Measurements from ENCODE around the gene C2CD4C.
"Not testable (repeated sequence)": the region's sequence is repeated elsewhere in the genome, so short reads cannot be mapped to it uniquely, and the experiment has no call there.

C2CD4C gene

DNA sequence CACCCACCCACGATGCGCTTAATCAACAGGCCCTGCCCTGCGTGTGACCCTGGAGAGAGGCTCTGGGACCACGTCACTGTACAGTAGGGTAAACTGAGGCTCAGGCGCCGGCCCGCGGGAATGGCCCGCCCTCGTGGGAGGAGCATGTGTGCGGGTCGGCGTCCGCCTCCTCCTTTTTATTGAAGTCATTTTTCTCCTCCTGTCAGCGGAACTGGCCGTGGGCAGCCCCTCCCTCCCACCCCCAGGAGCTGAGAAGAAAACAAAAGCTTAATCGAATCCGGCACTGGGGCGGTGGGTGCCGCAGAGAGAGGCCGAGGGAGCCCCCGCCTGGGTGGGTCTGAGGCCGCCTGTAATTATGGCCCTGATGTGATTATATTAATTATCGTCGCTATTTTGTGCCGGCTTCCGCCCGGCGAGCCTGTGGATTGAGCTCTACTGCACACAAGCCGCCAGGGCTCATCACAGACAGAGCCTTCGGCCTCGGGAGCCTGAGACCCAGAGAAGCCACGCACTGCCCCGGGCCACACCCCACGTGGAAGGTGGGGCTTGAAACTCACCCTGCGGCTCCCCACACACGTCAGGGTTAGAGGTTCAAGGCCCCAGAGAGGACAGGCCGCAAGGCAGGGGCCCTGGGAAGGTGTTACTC is 7.0 kb downstream of the C2CD4C start:
- H3K27ac ChIP-seq (ENCODE audit: low read depth, low read length) = no peak overlapping the region
- H3K9me3 ChIP-seq (ENCODE audit: control insufficient read depth in 5 of 5, low read length in 5 of 5) = peaks cover 0 to 2% (median 0%) of the 10 kb centered on the region in 5 donors
- peaks cover 32 to 53% (median 41%) of the 10 kb centered on the region in 5 donors for H3K27me3 ChIP-seq (ENCODE audit: control insufficient read depth in 5 of 5, insufficient read depth in 4 of 5, low read length in 5 of 5)
- H3K4me1 ChIP-seq (ENCODE audit: control insufficient read depth in 5 of 5, insufficient read depth in 5 of 5, low read length in 5 of 5) = no peaks in the 10 kb centered on the region
- H3K36me3 ChIP-seq (ENCODE audit: control insufficient read depth in 5 of 5, insufficient read depth in 5 of 5, low read length in 5 of 5) = no peaks in the 10 kb centered on the region
- H3K9ac ChIP-seq (ENCODE audit: low read length in 5 of 5) = no peak overlapping the region
- no peak overlapping the region for H3K4me3 ChIP-seq (ENCODE audit: low read depth in 1 of 5, low read length in 5 of 5)

DNA sequence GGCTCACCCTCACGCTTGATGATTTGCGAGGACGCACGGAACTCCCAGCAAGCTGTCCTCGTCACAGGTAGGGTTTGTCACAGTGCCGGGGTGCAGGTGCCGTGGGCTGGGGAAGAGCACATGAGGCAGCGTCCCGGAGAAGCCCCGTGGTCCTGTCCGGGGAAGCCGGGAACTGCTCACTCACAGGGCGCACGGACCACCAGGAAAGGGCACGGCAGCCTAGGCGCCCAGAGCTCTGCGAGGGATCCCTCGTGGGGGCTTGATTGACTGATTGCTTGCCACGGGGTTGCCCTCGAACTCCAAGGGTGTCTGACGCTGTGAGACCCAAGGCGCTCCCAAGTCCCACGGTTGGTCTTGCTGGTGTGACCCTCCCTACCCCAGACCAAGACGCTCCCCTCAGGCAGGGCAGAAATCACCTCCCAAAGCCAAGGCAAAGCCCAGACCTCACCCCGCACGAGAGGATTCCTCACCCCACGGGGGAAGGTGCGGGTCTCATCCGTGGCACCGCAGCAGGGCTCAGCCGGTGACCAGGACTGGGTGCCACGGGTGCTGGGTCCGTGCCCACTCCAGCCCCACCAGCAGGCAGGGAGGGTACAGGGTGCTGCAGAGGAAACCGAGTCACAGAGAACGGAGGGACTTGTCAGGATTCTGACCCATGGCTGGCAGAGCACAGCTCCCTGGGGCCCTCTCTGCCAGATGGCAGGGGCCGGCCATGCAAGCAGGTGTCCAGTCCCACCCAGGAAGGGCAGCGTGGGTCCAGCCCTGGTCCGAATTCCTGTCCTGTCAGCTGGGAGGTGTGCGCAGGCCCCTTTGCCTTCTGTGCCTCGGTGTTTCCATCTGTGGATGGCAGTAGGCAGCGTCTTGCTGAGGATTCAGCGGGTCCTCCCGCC is 7.7 kb downstream of the C2CD4C start:
- Histone ChIP-seq H3K27me3 (ENCODE audit: control insufficient read depth in 5 of 5, insufficient read depth in 4 of 5, low read length in 5 of 5) (peaks cover 25 to 47% (median 36%) of the 10 kb centered on the region in 5 donors), H3K4me3 (ENCODE audit: low read depth in 1 of 5, low read length in 5 of 5) (no peak overlapping the region)

DNA sequence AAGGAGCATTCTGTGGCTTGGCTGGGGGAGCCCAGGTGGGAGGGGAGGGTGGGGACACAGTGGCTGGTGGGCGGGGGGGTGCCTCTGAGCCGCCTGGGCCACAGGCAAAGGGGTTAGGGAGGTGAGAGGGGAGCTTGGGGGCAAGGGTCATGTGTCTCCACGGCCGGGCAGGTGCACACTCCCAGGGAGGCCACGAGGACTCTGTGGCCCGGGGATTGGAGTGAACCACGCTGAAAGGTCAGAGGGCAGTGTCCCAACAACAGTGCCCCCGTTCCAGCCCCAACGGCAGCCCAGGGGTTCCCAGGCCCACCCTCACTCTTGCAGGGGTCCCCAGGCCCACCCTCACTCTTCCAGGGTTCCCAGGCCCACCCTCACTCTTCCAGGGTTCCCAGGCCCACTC is 9.6 kb downstream of the C2CD4C start:
- Histone ChIP-seq H3K4me1 (ENCODE audit: control insufficient read depth in 5 of 5, insufficient read depth in 5 of 5, low read length in 5 of 5) (no peaks in the 10 kb centered on the region), H3K36me3 (ENCODE audit: control insufficient read depth in 5 of 5, insufficient read depth in 5 of 5, low read length in 5 of 5) (no peaks in the 10 kb centered on the region), H3K4me3 (ENCODE audit: low read depth in 1 of 5, low read length in 5 of 5) (no peak overlapping the region), H3K9me3 (ENCODE audit: control insufficient read depth in 5 of 5, low read length in 5 of 5) (peaks cover 0 to 6% (median 0%) of the 10 kb centered on the region in 5 donors), H3K27ac (ENCODE audit: low read depth, low read length) (no peak overlapping the region), H3K9ac (ENCODE audit: low read length in 5 of 5) (no peak overlapping the region), H3K27me3 (ENCODE audit: control insufficient read depth in 5 of 5, insufficient read depth in 4 of 5, low read length in 5 of 5) (peaks cover 14 to 37% (median 24%) of the 10 kb centered on the region in 5 donors)

More for the DNA sequence above, 7.7 kb downstream of the C2CD4C start:
- Histone ChIP-seq H3K4me1 (ENCODE audit: control insufficient read depth in 5 of 5, insufficient read depth in 5 of 5, low read length in 5 of 5) (no peaks in the 10 kb centered on the region), H3K9ac (ENCODE audit: low read length in 5 of 5) (no peak overlapping the region), H3K36me3 (ENCODE audit: control insufficient read depth in 5 of 5, insufficient read depth in 5 of 5, low read length in 5 of 5) (no peaks in the 10 kb centered on the region), H3K27ac (ENCODE audit: low read depth, low read length) (no peak overlapping the region), H3K9me3 (ENCODE audit: control insufficient read depth in 5 of 5, low read length in 5 of 5) (peaks cover 0 to 2% (median 0%) of the 10 kb centered on the region in 5 donors)

DNA sequence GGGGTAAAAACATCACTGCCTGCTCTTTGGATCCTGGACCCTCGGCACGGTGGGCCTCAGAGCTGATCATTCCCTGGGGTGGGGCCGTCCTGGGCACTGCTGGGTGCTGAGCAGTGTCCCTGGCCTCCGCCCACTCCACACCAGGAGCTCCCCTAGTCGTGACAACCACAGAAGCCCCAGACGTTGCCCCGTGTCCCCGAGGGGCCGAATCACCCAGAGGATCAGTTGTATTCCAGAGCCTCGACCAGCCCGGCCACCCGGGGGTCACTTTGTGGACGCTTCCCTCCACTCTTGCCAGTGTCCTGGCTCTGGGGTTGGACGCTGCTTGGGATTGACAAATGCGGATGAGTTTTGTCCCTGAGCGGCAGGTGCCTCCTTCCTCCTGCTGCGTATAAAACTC is 10.2 kb downstream of the C2CD4C start:
- H3K4me1 ChIP-seq (ENCODE audit: control insufficient read depth in 5 of 5, insufficient read depth in 5 of 5, low read length in 5 of 5) = no peaks in the 10 kb centered on the region
- no peak overlapping the region for H3K27ac ChIP-seq (ENCODE audit: low read depth, low read length)
- H3K9me3 ChIP-seq (ENCODE audit: control insufficient read depth in 5 of 5, low read length in 5 of 5) = peaks cover 0 to 9% (median 0%) of the 10 kb centered on the region in 5 donors
- no peak overlapping the region for H3K9ac ChIP-seq (ENCODE audit: low read length in 5 of 5)
- no peaks in the 10 kb centered on the region for H3K36me3 ChIP-seq (ENCODE audit: control insufficient read depth in 5 of 5, insufficient read depth in 5 of 5, low read length in 5 of 5)
- H3K27me3 ChIP-seq (ENCODE audit: control insufficient read depth in 5 of 5, insufficient read depth in 4 of 5, low read length in 5 of 5) = peaks cover 14 to 36% (median 24%) of the 10 kb centered on the region in 5 donors
- H3K4me3 ChIP-seq (ENCODE audit: low read depth in 1 of 5, low read length in 5 of 5) = no peak overlapping the region

DNA sequence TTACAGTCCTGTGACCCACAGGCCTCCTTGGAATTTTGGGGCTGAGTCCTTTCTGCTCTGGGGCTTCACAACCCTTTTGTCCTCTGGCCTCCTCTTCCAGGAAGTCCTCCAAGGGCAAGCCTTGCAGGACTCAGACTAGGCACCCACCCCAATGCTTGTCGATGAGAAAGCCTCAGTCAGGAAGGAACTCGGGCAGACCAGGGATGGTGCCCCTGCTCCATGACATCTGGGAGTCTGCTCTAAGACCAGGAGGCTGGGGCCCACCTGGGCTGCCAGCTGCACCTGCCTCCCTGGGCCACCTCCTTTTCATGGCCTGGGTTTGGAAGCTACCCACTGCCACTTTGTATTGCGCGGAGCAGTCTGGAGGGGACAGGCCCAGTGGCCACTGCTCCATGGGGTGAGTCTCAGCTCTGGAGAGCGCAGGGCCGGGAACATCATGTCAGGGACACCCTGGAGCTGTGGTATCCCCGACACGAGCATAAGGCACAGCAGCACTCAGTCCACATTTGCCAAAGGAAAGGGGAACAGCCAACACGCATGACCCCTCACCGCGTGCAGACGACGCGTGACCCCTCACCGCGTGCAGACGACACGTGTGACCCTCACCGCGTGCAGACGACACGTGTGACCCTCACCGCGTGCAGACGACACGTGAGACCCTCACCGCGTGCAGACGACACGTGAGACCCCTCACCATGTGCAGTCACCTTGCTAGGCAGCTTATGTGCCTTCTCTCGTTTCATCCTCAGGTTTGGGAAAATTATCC is 10.8 kb downstream of the C2CD4C start:
- Histone ChIP-seq H3K9me3 (ENCODE audit: control insufficient read depth in 5 of 5, low read length in 5 of 5) (peaks cover 0 to 9% (median 0%) of the 10 kb centered on the region in 5 donors), H3K9ac (ENCODE audit: low read length in 5 of 5) (no peak overlapping the region), H3K4me1 (ENCODE audit: control insufficient read depth in 5 of 5, insufficient read depth in 5 of 5, low read length in 5 of 5) (no peaks in the 10 kb centered on the region)

DNA sequence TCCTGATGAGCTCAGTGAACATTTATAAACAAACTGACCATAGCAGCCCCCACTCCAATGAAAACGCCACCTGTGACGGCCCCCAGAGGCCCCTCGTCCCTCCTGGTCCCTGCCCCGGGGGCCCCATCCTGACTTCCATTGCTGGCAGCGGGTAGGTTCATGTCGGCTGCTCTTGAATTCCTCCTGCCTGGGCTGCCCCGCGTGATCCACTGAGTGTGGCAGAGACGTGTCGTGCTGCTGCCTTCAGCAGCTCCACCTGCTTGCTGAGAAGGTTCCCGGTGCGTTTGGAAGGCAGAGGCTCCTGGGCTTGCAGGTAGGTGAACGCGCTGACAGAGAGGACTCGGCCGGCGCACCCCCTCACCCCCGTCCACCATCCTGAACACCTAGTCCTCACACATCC is 11.6 kb downstream of the C2CD4C start:
- Histone ChIP-seq H3K27me3 (ENCODE audit: control insufficient read depth in 5 of 5, insufficient read depth in 4 of 5, low read length in 5 of 5) (peaks cover 10 to 26% (median 16%) of the 10 kb centered on the region in 5 donors), H3K9ac (ENCODE audit: low read length in 5 of 5) (no peak overlapping the region), H3K36me3 (ENCODE audit: control insufficient read depth in 5 of 5, insufficient read depth in 5 of 5, low read length in 5 of 5) (no peaks in the 10 kb centered on the region), H3K9me3 (ENCODE audit: control insufficient read depth in 5 of 5, low read length in 5 of 5) (peaks cover 0 to 9% (median 0%) of the 10 kb centered on the region in 5 donors), H3K4me1 (ENCODE audit: control insufficient read depth in 5 of 5, insufficient read depth in 5 of 5, low read length in 5 of 5) (no peaks in the 10 kb centered on the region), H3K27ac (ENCODE audit: low read depth, low read length) (no peak overlapping the region), H3K4me3 (ENCODE audit: low read depth in 1 of 5, low read length in 5 of 5) (no peak overlapping the region)

More for the DNA sequence above, 10.8 kb downstream of the C2CD4C start:
- H3K27ac ChIP-seq (ENCODE audit: low read depth, low read length) = no peak overlapping the region
- H3K27me3 ChIP-seq (ENCODE audit: control insufficient read depth in 5 of 5, insufficient read depth in 4 of 5, low read length in 5 of 5) = peaks cover 14 to 31% (median 18%) of the 10 kb centered on the region in 5 donors
- H3K4me3 ChIP-seq (ENCODE audit: low read depth in 1 of 5, low read length in 5 of 5) = no peak overlapping the region
- H3K36me3 ChIP-seq (ENCODE audit: control insufficient read depth in 5 of 5, insufficient read depth in 5 of 5, low read length in 5 of 5) = no peaks in the 10 kb centered on the region

DNA sequence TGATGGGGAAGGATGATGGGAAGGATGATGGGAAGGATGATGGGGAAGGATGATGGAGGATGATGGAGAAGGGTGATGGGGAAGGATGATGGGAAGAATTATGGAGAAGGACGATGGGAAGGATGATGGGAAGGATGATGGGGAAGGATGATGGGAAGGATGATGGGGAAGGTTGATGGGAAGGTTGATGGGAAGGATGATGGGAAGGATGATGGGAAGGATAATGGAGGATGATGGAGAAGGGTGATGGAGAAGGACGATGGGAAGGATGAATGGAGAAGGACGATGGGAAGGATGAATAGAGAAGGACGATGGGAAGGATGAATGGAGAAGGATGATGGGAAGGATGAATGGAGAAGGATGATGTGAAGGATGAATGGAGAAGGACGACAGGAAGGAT is 13.5 kb downstream of the C2CD4C start:
- H3K9me3 ChIP-seq (ENCODE audit: control insufficient read depth in 5 of 5, low read length in 5 of 5) = peaks cover 0 to 9% (median 0%) of the 10 kb centered on the region in 5 donors
- no peak overlapping the region for H3K9ac ChIP-seq (ENCODE audit: low read length in 5 of 5)
- H3K4me1 ChIP-seq (ENCODE audit: control insufficient read depth in 5 of 5, insufficient read depth in 5 of 5, low read length in 5 of 5) = no peaks in the 10 kb centered on the region
- H3K36me3 ChIP-seq (ENCODE audit: control insufficient read depth in 5 of 5, insufficient read depth in 5 of 5, low read length in 5 of 5) = no peaks in the 10 kb centered on the region
- no peak overlapping the region for H3K27ac ChIP-seq (ENCODE audit: low read depth, low read length)
- H3K27me3 ChIP-seq (ENCODE audit: control insufficient read depth in 5 of 5, insufficient read depth in 4 of 5, low read length in 5 of 5) = peaks cover 5 to 18% (median 8%) of the 10 kb centered on the region in 5 donors
- no peak overlapping the region for H3K4me3 ChIP-seq (ENCODE audit: low read depth in 1 of 5, low read length in 5 of 5)

DNA sequence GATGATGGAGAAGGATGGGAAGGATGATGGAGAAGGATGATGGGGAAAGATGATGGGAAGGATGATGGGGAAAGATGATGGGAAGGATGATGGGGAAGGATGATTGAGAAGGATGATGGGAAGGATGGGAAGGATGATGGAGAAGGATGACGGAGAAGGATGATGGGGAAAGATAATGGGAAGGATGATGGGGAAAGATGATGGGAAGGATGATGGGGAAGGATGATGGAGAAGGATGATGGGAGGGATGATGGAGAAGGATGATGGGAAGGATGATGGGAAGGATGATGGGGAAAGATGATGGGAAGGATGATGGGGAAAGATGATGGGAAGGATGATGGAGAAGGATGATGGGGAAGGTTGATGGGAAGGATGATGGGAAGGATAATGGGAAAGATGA is 14.1 kb downstream of the C2CD4C start:
- not testable (repeated sequence) for H3K9ac ChIP-seq (ENCODE audit: low read length in 5 of 5); H3K27ac ChIP-seq (ENCODE audit: low read depth, low read length); H3K9me3 ChIP-seq (ENCODE audit: control insufficient read depth in 5 of 5, low read length in 5 of 5); H3K4me3 ChIP-seq (ENCODE audit: low read depth in 1 of 5, low read length in 5 of 5); H3K4me1 ChIP-seq (ENCODE audit: control insufficient read depth in 5 of 5, insufficient read depth in 5 of 5, low read length in 5 of 5); H3K36me3 ChIP-seq (ENCODE audit: control insufficient read depth in 5 of 5, insufficient read depth in 5 of 5, low read length in 5 of 5)
- peaks cover 5 to 21% (median 12%) of the 10 kb centered on the region in 5 donors for H3K27me3 ChIP-seq (ENCODE audit: control insufficient read depth in 5 of 5, insufficient read depth in 4 of 5, low read length in 5 of 5)

DNA sequence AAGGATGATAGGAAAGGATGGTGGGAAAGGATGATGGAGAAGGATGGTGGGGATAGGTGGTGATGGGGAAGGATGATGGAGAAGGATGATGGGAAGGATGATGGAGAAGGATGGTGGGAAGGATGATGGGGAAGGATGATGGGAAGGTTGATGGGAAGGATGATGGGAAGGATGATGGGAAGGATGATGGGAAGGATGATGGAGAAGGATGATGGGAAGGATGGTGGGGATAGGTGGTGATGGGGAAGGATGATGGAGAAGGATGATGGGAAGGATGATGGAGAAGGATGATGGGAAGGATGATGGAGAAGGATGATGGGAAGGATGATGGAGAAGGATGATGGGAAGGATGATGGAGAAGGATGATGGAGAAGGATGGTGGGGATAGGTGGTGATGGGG is 15.4 kb downstream of the C2CD4C start:
- H3K36me3 ChIP-seq (ENCODE audit: control insufficient read depth in 5 of 5, insufficient read depth in 5 of 5, low read length in 5 of 5); H3K4me1 ChIP-seq (ENCODE audit: control insufficient read depth in 5 of 5, insufficient read depth in 5 of 5, low read length in 5 of 5); H3K9ac ChIP-seq (ENCODE audit: low read length in 5 of 5); H3K9me3 ChIP-seq (ENCODE audit: control insufficient read depth in 5 of 5, low read length in 5 of 5); H3K27ac ChIP-seq (ENCODE audit: low read depth, low read length); H3K4me3 ChIP-seq (ENCODE audit: low read depth in 1 of 5, low read length in 5 of 5): not testable (repeated sequence)
- H3K27me3 ChIP-seq (ENCODE audit: control insufficient read depth in 5 of 5, insufficient read depth in 4 of 5, low read length in 5 of 5) = peaks cover 5 to 27% (median 20%) of the 10 kb centered on the region in 5 donors

Measured in subcutaneous abdominal adipose tissue (tissue), 5 donors.